GM12865 (cell line): ENCODE data around the gene MICAL2.

Experiments
- DNase-seq: peaks from one replicate; pipeline ENCODE4 v3.0.0; 2010; ENCODE audit warnings: low read depth
- H3K4me3 ChIP-seq: 2 replicates; pipeline ENCODE4 v1.5.1; 2011; ENCODE audit warnings: mild to moderate bottlenecking, low read depth, low read length, control low read depth
- CTCF ChIP-seq: IDR thresholded peaks from 2 replicates; pipeline ENCODE4 v1.5.1; 2011; ENCODE audit warnings: low read length, control low read depth, low read depth, inconsistent platforms; ENCODE audit not compliant: insufficient read depth; ENCODE audit errors: missing control alignments

Gene MICAL2

GRCh38 chr11:12276831-12277475 is 166.6 kb downstream of the MICAL2 start:
- no peak for DNase-seq
- no peak overlapping the region for H3K4me3 ChIP-seq
- no peak for TF ChIP-seq CTCF

GRCh38 chr11:12278766-12279671 is 168.6 kb downstream of the MICAL2 start:
- DNase-seq = no peak
- H3K4me3 ChIP-seq = no peak overlapping the region
- no peak for TF ChIP-seq CTCF

GRCh38 chr11:12279672-12280108 is 169.3 kb downstream of the MICAL2 start:
- TF ChIP-seq CTCF = no peak
- DNase-seq = no peak

GRCh38 chr11:12280199-12280837 is 169.9 kb downstream of the MICAL2 start:
- no peak for DNase-seq
- no peak overlapping the region for H3K4me3 ChIP-seq
- no peak for TF ChIP-seq CTCF

More at GRCh38 chr11:12279672-12280108, 169.3 kb downstream of the MICAL2 start:
- H3K4me3 ChIP-seq = no peak overlapping the region

GRCh38 chr11:12280838-12281565 is 170.6 kb downstream of the MICAL2 start:
- DNase-seq = no peak
- TF ChIP-seq CTCF = no peak
- no peak overlapping the region for H3K4me3 ChIP-seq
